GM21825 (cell line): ENCODE results near the gene DSCAML1.

ENCODE experiments used
- ATAC-seq: cut with Tn5 transposase; IDR thresholded peaks from one replicate; pipeline ENCODE4 v1.9.1; 2021; ENCODE audit warnings: mild to moderate bottlenecking, moderate library complexity; ENCODE audit not compliant: unreplicated experiment

Gene DSCAML1

GRCh38 chr11:117796872-117797529 is at the start of gene DSCAML1:
DSCAML1 (minus strand) TSS chr11:117797216; CDS start chr11:117797079, 137 bp downstream.
- no peak for ATAC-seq

- no peak for ATAC-seq
Measured at GRCh38 chr11:117843666-117844484, 46.9 kb upstream of the DSCAML1 start.

- ATAC-seq, result no peak
Measured at GRCh38 chr11:117842131-117842941, 45.3 kb upstream of the DSCAML1 start.

- no peak for ATAC-seq
Measured at GRCh38 chr11:117841551-117842031, 44.6 kb upstream of the DSCAML1 start.

GRCh38 chr11:117840881-117841550 is 44.0 kb upstream of the DSCAML1 start:
- no peak for ATAC-seq

GRCh38 chr11:117839936-117840813 is 43.2 kb upstream of the DSCAML1 start:
- ATAC-seq, result no peak

- no peak for ATAC-seq
Measured at GRCh38 chr11:117839380-117839881, 42.4 kb upstream of the DSCAML1 start.

GRCh38 chr11:117838901-117839300 is 41.9 kb upstream of the DSCAML1 start:
- ATAC-seq, result no peak

- no peak for ATAC-seq
Measured at GRCh38 chr11:117837791-117838190, 40.8 kb upstream of the DSCAML1 start.

- no peak for ATAC-seq
Measured at GRCh38 chr11:117837070-117837776, 40.2 kb upstream of the DSCAML1 start.

- no peak for ATAC-seq
Measured at GRCh38 chr11:117836077-117836960, 39.3 kb upstream of the DSCAML1 start.

GRCh38 chr11:117835576-117835975 is 38.6 kb upstream of the DSCAML1 start:
- ATAC-seq, result no peak

GRCh38 chr11:117834838-117835443 is 37.9 kb upstream of the DSCAML1 start:
- no peak for ATAC-seq

- no peak for ATAC-seq
Measured at GRCh38 chr11:117834068-117834810, 37.2 kb upstream of the DSCAML1 start.

GRCh38 chr11:117833401-117833891 is 36.4 kb upstream of the DSCAML1 start:
- ATAC-seq, result no peak

GRCh38 chr11:117832511-117832910 is 35.5 kb upstream of the DSCAML1 start:
- no peak for ATAC-seq
